CD14-positive monocyte (primary cell): ENCODE measurements around the gene FKBP4. TPM values are rescaled to one million over a fixed set of nuclear protein-coding genes. Genes with fewer than 3 reads are reported as not detected.

Source experiments
- DNase-seq, 3 donors: peaks; one replicate each; pipeline ENCODE4 v3.0.0-alpha.2; 2011 to 2022
- H2AFZ ChIP-seq: 2 replicates; pipeline ENCODE4 v1.6.0; 2012; ENCODE audit warnings: mild to moderate bottlenecking, low read depth, low read length, inconsistent platforms; ENCODE audit not compliant: insufficient read depth, poor library complexity, severe bottlenecking
- H3K27ac ChIP-seq, 2 donors: 1 replicate in 1 of 2; 2 replicates in 1 of 2; pipeline ENCODE4 v1.5.1; 2012 to 2013; ENCODE audit warnings: low read length in 2 of 2, control low read depth in 1 of 2, inconsistent platforms in 1 of 2, low read depth in 1 of 2, mild to moderate bottlenecking in 1 of 2
- H3K27me3 ChIP-seq, 2 donors: one replicate each; pipeline versions ENCODE4 v1.6.0 to v1.6.1; 2011 to 2013; ENCODE audit warnings: low read length in 2 of 2; ENCODE audit not compliant: control insufficient read depth in 2 of 2, insufficient read depth in 2 of 2
- H3K36me3 ChIP-seq, 2 donors: replicated peaks in 1 of 2; 1 replicate in 1 of 2; 2 replicates in 1 of 2; pipeline versions ENCODE4 v1.5.1 to v1.6.1; 2012 to 2013; ENCODE audit warnings: low read length in 2 of 2, control low read depth in 1 of 2, inconsistent platforms in 1 of 2, mild to moderate bottlenecking in 1 of 2; ENCODE audit not compliant: insufficient read depth in 2 of 2, control insufficient read depth in 1 of 2
- H3K4me1 ChIP-seq, 2 donors: 1 replicate in 1 of 2; 2 replicates in 1 of 2; pipeline versions ENCODE4 v1.5.1 to v1.6.1; 2012 to 2013; ENCODE audit warnings: low read length in 2 of 2, control low read depth in 1 of 2, inconsistent platforms in 1 of 2, mild to moderate bottlenecking in 1 of 2, moderate library complexity in 1 of 2; ENCODE audit not compliant: insufficient read depth in 2 of 2, control insufficient read depth in 1 of 2
- H3K4me2 ChIP-seq: replicated peaks from 2 replicates; pipeline ENCODE3; 2012; ENCODE audit warnings: low read length, moderate library complexity, mild to moderate bottlenecking; ENCODE audit not compliant: poor library complexity, severe bottlenecking; ENCODE audit errors: extremely low read depth
- H3K4me3 ChIP-seq, 3 experiments: fragments of 200-600 bp in 1 of 3; sonication (generic) in 1 of 3; replicated peaks in 1 of 3; 1 replicate in 2 of 3; 2 replicates in 1 of 3; pipeline ENCODE4 v1.5.1; 2011 to 2013; ENCODE audit warnings: low read length in 3 of 3, mild to moderate bottlenecking in 3 of 3, control low read depth in 2 of 3, low read depth in 2 of 3, inconsistent platforms in 1 of 3, moderate library complexity in 1 of 3
- H3K79me2 ChIP-seq: 2 replicates; pipeline ENCODE4 v1.6.0; 2012; ENCODE audit warnings: mild to moderate bottlenecking, control low read depth, inconsistent platforms, low read length, moderate library complexity; ENCODE audit not compliant: insufficient read depth
- H3K9ac ChIP-seq: 2 replicates; pipeline ENCODE4 v1.6.0; 2017; ENCODE audit warnings: low read length, mild to moderate bottlenecking; ENCODE audit not compliant: insufficient read depth, poor library complexity, severe bottlenecking
- H3K9me3 ChIP-seq, 2 donors: replicated peaks in 1 of 2; 1 replicate in 1 of 2; 2 replicates in 1 of 2; pipeline versions ENCODE4 v1.5.1 to v1.6.1; 2012 to 2013; ENCODE audit warnings: low read length in 2 of 2, control low read depth in 1 of 2; ENCODE audit not compliant: control insufficient read depth in 1 of 2, insufficient read depth in 1 of 2
- H4K20me1 ChIP-seq: 2 replicates; pipeline ENCODE4 v1.6.0; 2012; ENCODE audit warnings: mild to moderate bottlenecking, low read length, control low read depth, moderate library complexity; ENCODE audit not compliant: insufficient read depth
- H3K27ac Mint-ChIP-seq, 7 donors: one replicate each; pipeline ENCODE4 v1.8.0; 2020; ENCODE audit warnings: mild to moderate bottlenecking in 7 of 7, mixed read lengths in 7 of 7, moderate library complexity in 6 of 7, inconsistent platforms in 2 of 7
- H3K27me3 Mint-ChIP-seq, 3 donors: one replicate each; pipeline ENCODE4 v1.8.0; 2021 to 2022; ENCODE audit warnings: low read depth in 3 of 3, mild to moderate bottlenecking in 3 of 3, mixed read lengths in 3 of 3, moderate library complexity in 3 of 3, inconsistent platforms in 1 of 3
- H3K36me3 Mint-ChIP-seq, 2 donors: one replicate each; pipeline ENCODE4 v1.8.0; 2020; ENCODE audit warnings: mixed read lengths in 2 of 2, inconsistent platforms in 1 of 2, mild to moderate bottlenecking in 1 of 2
- H3K4me1 Mint-ChIP-seq: one replicate; pipeline ENCODE4 v1.8.0; 2020; ENCODE audit warnings: mild to moderate bottlenecking, mixed read lengths
- H3K4me3 Mint-ChIP-seq, 2 donors: one replicate each; pipeline ENCODE4 v1.8.0; 2020; ENCODE audit warnings: mild to moderate bottlenecking in 2 of 2, mixed read lengths in 2 of 2, moderate library complexity in 1 of 2
- H3K9me3 Mint-ChIP-seq, 7 donors: one replicate each; pipeline ENCODE4 v1.8.0; 2020 to 2022; ENCODE audit warnings: mixed read lengths in 7 of 7, mild to moderate bottlenecking in 6 of 7, moderate library complexity in 6 of 7, inconsistent platforms in 2 of 7
- CTCF ChIP-seq: fragments of 200-600 bp; IDR thresholded peaks from one replicate; pipeline ENCODE4 v1.8.0; 2022; ENCODE audit warnings: antibody characterized with exemption, mild to moderate bottlenecking
- WGBS: methylation state at CpG from one replicate; pipeline ENCODE4 v1.1.5; 2013; ENCODE audit warnings: missing lambda C conversion rate; ENCODE audit not compliant: insufficient coverage; 5-methylcytosine and 5-hydroxymethylcytosine counted together
- intact Hi-C, 2 donors: fragments of 100-400 bp; cut with micrococcal nuclease; formaldehyde crosslinking; loops; one replicate each; pipeline versions ENCODE4 v1.15.0 to v1.15.1; 2023
- polyA plus RNA-seq, 3 donors: library from polyadenylated mRNA; depleted of rRNA in 1 of 3; unstranded in 2 of 3; stranded (reverse) in 1 of 3; fragments of 300-500 nt in 2 of 3; fragments of >200 nt in 1 of 3; fragmentation: Illumina TruSeq in 2 of 3; gene quantifications; 1 replicate in 2 of 3; 2 replicates in 1 of 3; pipeline ENCODE4 v1.2.3, GENCODE V29; 2012 to 2021

Gene FKBP4
- polyA plus RNA-seq, 3 donors = 19.3 to 22.1 (median 20.1) TPM

- no peak for TF ChIP-seq CTCF
- H3K27ac Mint-ChIP-seq = no peak overlapping the region
- no peaks in the 10 kb centered on the region for H3K36me3 ChIP-seq
- peaks cover 4% of the 10 kb centered on the region for H3K4me1 Mint-ChIP-seq
- H3K9ac ChIP-seq = no peak overlapping the region
- H3K9me3 ChIP-seq = no peaks in the 10 kb centered on the region
- H3K4me2 ChIP-seq = no peak overlapping the region
- H2AFZ ChIP-seq = no peak overlapping the region
- H3K79me2 ChIP-seq = no peaks in the 10 kb centered on the region
- H4K20me1 ChIP-seq = no peaks in the 10 kb centered on the region
- peaks cover 0 to 13% of the 10 kb centered on the region in 2 donors for H3K27me3 ChIP-seq
- no peak for DNase-seq
- no peak overlapping the region for H3K27ac ChIP-seq
- H3K9me3 Mint-ChIP-seq = peaks cover 0 to 5% (median 0%) of the 10 kb centered on the region in 7 donors
- no peaks in the 10 kb centered on the region for H3K36me3 Mint-ChIP-seq
- H3K27me3 Mint-ChIP-seq = peaks cover 20 to 36% (median 23%) of the 10 kb centered on the region in 3 donors
- no peaks in the 10 kb centered on the region for H3K4me1 ChIP-seq
- intact Hi-C loops = no loop called here
- H3K4me3 ChIP-seq = no peak overlapping the region
- H3K4me3 Mint-ChIP-seq = no peak overlapping the region
- 80% methylated on average over 3 of the region's 11 CpGs for WGBS
These were observed 45.2 kb upstream of the FKBP4 start for GRCh38 chr12:2749580-2749979.

GRCh38 chr12:2750185-2750584 lies 44.6 kb upstream of the FKBP4 start:
- intact Hi-C loops = no loop called here
- Histone ChIP-seq H3K27me3 (peaks cover 0 to 13% of the 10 kb centered on the region in 2 donors), H3K4me2 (no peak overlapping the region), H2AFZ (no peak overlapping the region), H3K9me3 (no peaks in the 10 kb centered on the region), H3K27ac (no peak overlapping the region), H3K79me2 (no peaks in the 10 kb centered on the region), H3K36me3 (no peaks in the 10 kb centered on the region), H3K4me1 (no peaks in the 10 kb centered on the region), H3K9ac (no peak overlapping the region), H3K4me3 (no peak overlapping the region), H4K20me1 (no peaks in the 10 kb centered on the region)
- Mint-ChIP-seq H3K9me3 (peaks cover 0 to 5% (median 0%) of the 10 kb centered on the region in 7 donors), H3K27ac (no peak overlapping the region), H3K27me3 (peaks cover 20 to 34% (median 25%) of the 10 kb centered on the region in 3 donors), H3K4me3 (no peak overlapping the region), H3K4me1 (peaks cover 4% of the 10 kb centered on the region), H3K36me3 (no peaks in the 10 kb centered on the region)
- 74% methylated on average over 7 of the region's 7 CpGs for WGBS
- no peak for TF ChIP-seq CTCF
- no peak for DNase-seq
